CD4-positive, alpha-beta T cell treated with Interleukin-21 for 1 hour (primary cell): ENCODE data around the gene BAAT.

Source experiments
- DNase-seq: peaks from one replicate; pipeline ENCODE4 v3.0.0-alpha.2; 2020

BAAT gene

GRCh38 chr9:101398068-101398929 lies 13.5 kb upstream of the BAAT start, which contains the start of the genes MRPL50 and ZNF189:
Gene MRPL50 (minus strand): TSS chr9:101398618. CDS start chr9:101398592, 26 bp downstream.
Gene ZNF189 (plus strand): TSS chr9:101398851. CDS start chr9:101399157, 306 bp downstream.
- peak; percentile 99 for DNase-seq

- no peak for DNase-seq
These were observed 12.9 kb upstream of the BAAT start for GRCh38 chr9:101397746-101398067.

- no peak for DNase-seq
These were observed 9.9 kb upstream of the BAAT start for GRCh38 chr9:101394687-101395086.

DNA sequence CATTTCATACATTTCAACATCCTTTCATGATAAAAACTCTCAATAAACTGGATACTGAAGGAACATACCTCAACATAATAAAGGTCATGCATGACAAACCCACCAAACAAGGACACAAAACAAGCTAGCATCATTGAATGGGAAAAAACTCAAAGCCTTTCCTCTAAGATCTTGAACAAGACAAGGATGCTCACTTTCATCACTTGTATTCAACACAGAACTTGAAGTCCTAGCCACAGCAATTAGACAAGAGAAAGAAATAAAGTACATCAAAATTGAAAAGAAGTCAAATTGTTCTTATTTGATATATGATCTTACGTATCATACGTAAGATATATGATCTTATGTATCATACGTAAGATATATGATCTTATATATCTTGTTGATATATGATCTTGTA lies 8.3 kb upstream of the BAAT start:
- no peak for DNase-seq

DNA sequence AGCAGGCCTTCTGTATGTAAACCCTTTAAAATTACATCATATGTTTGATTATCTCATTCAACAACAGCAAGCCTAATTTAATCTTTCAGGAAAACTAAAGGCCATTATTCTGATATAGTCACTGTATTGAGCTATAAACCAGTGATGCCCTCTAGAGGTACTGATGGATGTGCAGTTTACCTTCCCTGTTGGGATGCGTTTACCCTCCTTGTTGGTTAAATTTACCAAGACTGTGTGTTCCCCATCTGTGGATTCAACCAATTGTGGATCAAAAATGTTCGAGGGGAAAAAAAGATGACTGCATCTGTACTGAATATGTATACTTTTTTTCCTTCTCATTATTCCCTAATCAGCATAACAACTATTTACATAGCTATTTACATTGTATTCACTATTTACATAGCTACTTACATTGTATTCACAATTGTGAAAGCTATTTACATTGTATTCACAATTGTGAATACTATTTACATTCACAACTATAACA lies 3.7 kb upstream of the BAAT start:
- no peak for DNase-seq

GRCh38 chr9:101387871-101388506 lies 3.2 kb upstream of the BAAT start:
- DNase-seq: peak; percentile 49

DNA sequence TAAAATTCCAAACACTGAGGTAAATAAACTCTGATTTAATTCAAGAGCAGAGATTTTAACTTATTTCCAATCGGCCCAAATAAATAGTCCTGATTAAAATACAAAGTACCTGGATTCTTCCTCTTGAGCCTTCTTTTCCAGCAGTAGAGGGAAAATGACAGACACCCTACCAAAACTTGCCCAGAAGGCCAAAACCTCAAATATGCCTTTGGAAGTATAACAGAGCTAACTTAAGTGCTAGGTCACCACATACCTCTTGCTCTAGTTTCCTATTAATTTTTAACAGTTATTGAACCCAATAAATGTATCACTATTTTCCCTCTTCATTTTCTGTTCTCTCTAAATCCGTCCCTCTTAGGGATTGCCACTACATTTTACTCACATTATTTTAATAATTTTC lies 1.4 kb downstream of the BAAT start:
- no peak for DNase-seq

- DNase-seq: no peak
These were observed 2.9 kb downstream of the BAAT start for GRCh38 chr9:101381833-101382342.

GRCh38 chr9:101381118-101381517 lies 3.7 kb downstream of the BAAT start:
- no peak for DNase-seq

- no peak for DNase-seq
These were observed 4.5 kb downstream of the BAAT start for GRCh38 chr9:101380295-101380694.

- no peak for DNase-seq
These were observed 8.5 kb downstream of the BAAT start for GRCh38 chr9:101376111-101376848.

DNA sequence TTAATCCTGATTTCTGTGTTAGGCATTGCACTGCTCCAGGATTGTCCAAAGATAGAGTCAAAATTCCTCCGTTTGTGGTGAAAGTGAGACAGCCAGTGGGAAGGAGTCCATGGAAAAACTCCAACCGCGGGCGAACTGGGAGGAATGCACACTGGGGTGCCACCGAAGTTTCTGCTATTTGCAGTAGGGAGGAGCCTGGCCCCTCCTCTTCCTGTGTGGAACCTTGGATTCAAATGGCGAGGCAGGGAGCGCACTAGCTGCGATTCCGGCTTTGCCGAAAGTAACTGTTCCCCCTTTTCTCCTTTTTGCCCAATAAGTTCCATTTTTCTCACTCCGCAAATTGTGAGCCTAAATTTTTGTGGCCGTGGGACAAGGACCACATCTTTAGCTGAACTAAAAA lies 9.3 kb downstream of the BAAT start:
- DNase-seq: no peak

DNA sequence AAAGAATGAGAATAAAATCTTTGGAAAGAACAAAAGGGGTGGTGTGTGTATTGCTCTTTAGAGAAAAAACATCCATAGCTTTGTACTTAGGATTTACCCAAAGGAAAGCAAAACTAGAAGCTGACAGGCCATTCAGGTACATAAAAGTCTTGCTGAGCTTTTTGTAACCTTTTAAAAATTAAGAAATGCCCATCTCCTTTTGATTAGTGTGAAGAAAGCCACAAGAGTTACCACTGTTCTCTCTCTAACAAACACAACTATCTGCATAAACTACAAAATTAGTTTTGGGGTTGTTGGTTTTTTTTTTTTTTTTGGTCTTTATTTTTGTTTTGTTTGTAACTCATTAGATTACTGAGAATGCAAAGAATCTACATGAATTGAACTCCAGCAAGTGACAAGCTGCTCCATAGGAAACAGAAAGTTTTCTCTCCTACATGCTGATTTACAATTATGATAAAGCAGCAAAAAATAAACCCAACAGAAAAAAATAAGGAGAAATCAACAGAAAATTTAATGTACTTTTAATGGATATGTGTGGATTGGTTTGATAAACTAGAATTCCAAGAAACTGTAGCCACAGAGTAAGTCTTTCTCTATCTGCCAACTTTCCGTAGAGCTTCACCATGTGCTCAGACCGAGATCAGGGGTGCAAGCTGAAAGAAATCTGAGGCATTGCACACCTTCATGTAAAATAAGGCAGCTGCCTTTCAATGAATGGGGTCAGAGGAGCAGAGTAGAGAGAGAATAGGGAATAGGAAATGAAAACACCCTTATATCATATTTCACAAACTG lies 12.3 kb downstream of the BAAT start:
- DNase-seq: no peak

DNA sequence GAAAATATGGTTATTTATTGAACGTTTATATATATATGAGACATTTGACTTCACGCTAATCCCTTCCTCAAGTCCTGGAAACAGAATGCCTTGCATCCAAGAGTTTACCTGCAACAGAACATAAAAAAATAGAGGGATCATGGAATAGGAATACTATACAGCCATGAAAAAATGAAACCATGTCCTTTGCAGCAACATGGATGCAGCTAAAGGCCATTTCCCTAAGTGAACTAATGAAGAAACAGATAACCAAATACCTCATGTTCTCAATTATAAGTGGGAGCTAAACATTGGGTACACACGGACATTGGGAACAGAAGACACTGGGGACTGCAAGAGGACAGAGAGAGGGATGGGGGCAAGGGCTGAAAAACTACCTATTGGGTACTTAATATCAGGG lies 13.0 kb downstream of the BAAT start:
- DNase-seq: no peak

- no peak for DNase-seq
These were observed 14.8 kb downstream of the BAAT start for GRCh38 chr9:101369884-101370531.

DNA sequence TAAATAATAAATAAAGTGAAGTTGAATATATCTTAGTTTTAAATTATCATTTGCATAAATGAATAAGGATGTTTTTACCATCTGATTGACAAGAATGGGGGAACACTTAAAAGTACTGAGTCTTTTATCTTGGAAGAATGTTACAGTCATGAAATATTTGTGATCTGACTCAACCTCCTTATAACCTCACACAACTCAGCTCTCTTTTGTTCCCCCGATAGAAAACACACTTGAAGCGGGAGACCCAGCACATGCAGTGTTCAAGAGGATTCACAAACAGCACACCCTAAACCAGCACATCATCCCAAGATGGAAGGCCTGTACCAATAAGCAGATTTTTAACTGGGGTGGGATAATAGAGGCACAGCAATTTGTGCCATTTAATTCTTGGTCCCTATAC lies 15.5 kb downstream of the BAAT start:
- DNase-seq: no peak

GRCh38 chr9:101367323-101367722 lies 17.5 kb downstream of the BAAT start:
- DNase-seq: no peak

GRCh38 chr9:101366038-101366756 lies 18.6 kb downstream of the BAAT start:
- DNase-seq: no peak

DNA sequence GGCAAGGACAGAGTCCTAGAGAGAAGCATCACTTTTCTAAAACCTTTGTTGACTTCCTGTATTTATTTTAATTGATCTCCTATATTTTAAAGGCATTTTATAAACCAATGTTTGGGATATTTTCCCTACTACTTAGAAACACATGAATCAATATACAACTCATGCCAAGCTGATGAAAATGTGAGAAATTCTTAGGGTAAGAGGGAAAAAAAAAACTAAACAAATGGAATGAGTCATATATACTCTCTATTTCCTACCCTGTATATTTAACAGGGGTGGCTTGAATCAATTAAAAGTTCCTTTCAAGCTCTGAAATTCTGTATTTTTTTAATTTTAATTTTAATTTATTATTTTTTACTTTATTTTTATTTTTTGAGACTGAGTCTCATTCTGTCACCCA lies 19.6 kb downstream of the BAAT start:
- DNase-seq: no peak

DNA sequence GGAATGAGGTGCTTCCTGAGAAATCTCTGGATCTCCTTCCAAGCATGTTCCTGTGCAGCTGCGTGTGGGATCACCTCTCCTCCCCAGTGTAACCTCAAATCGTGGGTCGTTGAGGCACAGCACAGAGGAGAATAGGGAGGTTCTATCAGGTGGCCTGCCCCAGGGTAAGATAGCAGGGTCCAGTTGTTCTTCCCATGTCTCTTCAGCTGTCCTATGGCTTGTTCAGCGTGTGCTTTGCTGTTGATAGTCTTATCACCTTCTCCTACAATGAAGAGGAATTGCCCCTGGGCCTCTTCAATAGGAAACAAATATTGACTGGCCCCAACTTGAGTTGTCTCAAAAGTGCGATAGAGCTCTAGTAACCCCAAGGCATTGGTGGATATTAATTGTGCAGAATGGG lies 22.4 kb downstream of the BAAT start:
- no peak for DNase-seq

DNA sequence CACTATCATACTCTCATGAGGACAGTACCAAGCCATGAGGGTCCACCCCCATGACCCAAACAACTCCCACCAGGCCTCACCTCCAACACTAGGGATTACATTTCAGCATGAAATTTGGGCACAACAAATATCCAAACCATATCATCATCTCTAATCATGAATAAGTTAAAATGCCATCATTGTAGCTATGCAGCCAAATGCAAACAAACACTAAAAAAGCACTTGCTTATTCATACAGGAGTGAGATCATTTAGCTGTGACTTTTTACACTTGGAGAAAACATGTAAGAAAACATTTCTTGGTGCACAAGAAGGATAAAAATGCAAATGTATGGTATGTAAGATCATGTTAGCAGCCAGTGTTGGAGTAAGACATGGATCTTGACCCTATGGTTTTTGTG lies 24.2 kb downstream of the BAAT start:
- no peak for DNase-seq
